HUES64 (cell line): ENCODE measurements around the gene SYNE3.

Experiments
- H3K27ac ChIP-seq: 2 replicates; pipeline ENCODE4 v1.7.0; 2013; ENCODE audit warnings: low read depth, low read length, inconsistent platforms
- H3K27me3 ChIP-seq: 2 replicates; pipeline ENCODE4 v1.6.1; 2013; ENCODE audit warnings: mild to moderate bottlenecking, low read length; ENCODE audit not compliant: insufficient read depth
- H3K36me3 ChIP-seq: 2 replicates; pipeline ENCODE4 v1.6.1; 2013; ENCODE audit warnings: mild to moderate bottlenecking, low read length; ENCODE audit not compliant: insufficient read depth
- H3K4me1 ChIP-seq: 2 replicates; pipeline ENCODE4 v1.6.1; 2013; ENCODE audit warnings: mild to moderate bottlenecking, low read length, moderate library complexity; ENCODE audit not compliant: insufficient read depth
- H3K4me3 ChIP-seq: 2 replicates; pipeline ENCODE4 v1.5.1; 2013; ENCODE audit warnings: mild to moderate bottlenecking, low read length, moderate library complexity
- H3K9ac ChIP-seq: 2 replicates; pipeline ENCODE4 v1.6.1; 2013; ENCODE audit warnings: mild to moderate bottlenecking, low read depth, low read length
- H3K9me3 ChIP-seq: 2 replicates; pipeline ENCODE4 v1.6.1; 2013; ENCODE audit warnings: low read depth, low read length; ENCODE audit not compliant: insufficient read depth
- WGBS: fragments of 150-250, 120-280 bp; methylation state at CpG from one replicate; pipeline ENCODE4 v1.1.7; 2013; ENCODE audit warnings: missing lambda C conversion rate; 5-methylcytosine and 5-hydroxymethylcytosine counted together

The SYNE3 gene

GRCh38 chr14:95500772-95501401 is 15.6 kb downstream of the SYNE3 start:
- Histone ChIP-seq H3K4me3 (no peak overlapping the region), H3K27ac (no peak overlapping the region), H3K9ac (no peak overlapping the region), H3K27me3 (no peaks in the 10 kb centered on the region), H3K9me3 (no peaks in the 10 kb centered on the region), H3K36me3 (no peaks in the 10 kb centered on the region), H3K4me1 (no peaks in the 10 kb centered on the region)
- WGBS: 87% methylated on average over 14 of the region's 14 CpGs

GRCh38 chr14:95500201-95500681 is 16.2 kb downstream of the SYNE3 start:
- Histone ChIP-seq H3K4me3 (no peak overlapping the region), H3K27ac (no peak overlapping the region), H3K36me3 (no peaks in the 10 kb centered on the region), H3K9me3 (no peaks in the 10 kb centered on the region), H3K27me3 (no peaks in the 10 kb centered on the region), H3K4me1 (no peaks in the 10 kb centered on the region), H3K9ac (no peak overlapping the region)
- WGBS: 94% methylated on average over 14 of the region's 14 CpGs

GRCh38 chr14:95499354-95499750 is 17.1 kb downstream of the SYNE3 start:
- no CpG with 5 or more reads among the region's 1 CpG for WGBS
- no peaks in the 10 kb centered on the region for H3K27me3 ChIP-seq
- H3K36me3 ChIP-seq: no peaks in the 10 kb centered on the region
- H3K4me1 ChIP-seq: no peaks in the 10 kb centered on the region
- no peak overlapping the region for H3K27ac ChIP-seq
- no peaks in the 10 kb centered on the region for H3K9me3 ChIP-seq
- H3K9ac ChIP-seq: no peak overlapping the region
- no peak overlapping the region for H3K4me3 ChIP-seq

GRCh38 chr14:95498622-95499353 is 17.7 kb downstream of the SYNE3 start:
- Histone ChIP-seq H3K9ac (no peak overlapping the region), H3K4me3 (no peak overlapping the region), H3K27ac (no peak overlapping the region), H3K9me3 (no peaks in the 10 kb centered on the region), H3K27me3 (no peaks in the 10 kb centered on the region), H3K4me1 (no peaks in the 10 kb centered on the region), H3K36me3 (no peaks in the 10 kb centered on the region)
- WGBS: 89% methylated on average over 9 of the region's 9 CpGs

- Histone ChIP-seq H3K4me1 (no peaks in the 10 kb centered on the region), H3K9me3 (no peaks in the 10 kb centered on the region), H3K27ac (no peak overlapping the region), H3K36me3 (no peaks in the 10 kb centered on the region), H3K27me3 (no peaks in the 10 kb centered on the region), H3K9ac (no peak overlapping the region), H3K4me3 (no peak overlapping the region)
- WGBS: 84% methylated on average over 9 of the region's 9 CpGs
These were observed 18.9 kb downstream of the SYNE3 start for GRCh38 chr14:95497561-95498011.

- Histone ChIP-seq H3K36me3 (no peaks in the 10 kb centered on the region), H3K9ac (no peak overlapping the region), H3K9me3 (no peaks in the 10 kb centered on the region), H3K27me3 (no peaks in the 10 kb centered on the region), H3K4me3 (no peak overlapping the region), H3K27ac (no peak overlapping the region), H3K4me1 (no peaks in the 10 kb centered on the region)
- 64% methylated on average over 4 of the region's 4 CpGs for WGBS
These were observed 19.7 kb downstream of the SYNE3 start for GRCh38 chr14:95496690-95497259.

GRCh38 chr14:95496111-95496681 is 20.3 kb downstream of the SYNE3 start:
- Histone ChIP-seq H3K27me3 (no peaks in the 10 kb centered on the region), H3K4me3 (no peak overlapping the region), H3K9ac (no peak overlapping the region), H3K9me3 (no peaks in the 10 kb centered on the region), H3K4me1 (no peaks in the 10 kb centered on the region), H3K27ac (no peak overlapping the region), H3K36me3 (no peaks in the 10 kb centered on the region)
- WGBS: 53% methylated on average over 4 of the region's 4 CpGs

GRCh38 chr14:95495538-95496025 is 20.9 kb downstream of the SYNE3 start:
- Histone ChIP-seq H3K9me3 (no peaks in the 10 kb centered on the region), H3K27ac (no peak overlapping the region), H3K36me3 (no peaks in the 10 kb centered on the region), H3K9ac (no peak overlapping the region), H3K27me3 (no peaks in the 10 kb centered on the region), H3K4me3 (no peak overlapping the region), H3K4me1 (no peaks in the 10 kb centered on the region)
- WGBS: 91% methylated on average over 8 of the region's 8 CpGs

- H3K4me3 ChIP-seq: no peak overlapping the region
- H3K36me3 ChIP-seq: no peaks in the 10 kb centered on the region
- WGBS: 89% methylated on average over 3 of the region's 3 CpGs
- no peaks in the 10 kb centered on the region for H3K27me3 ChIP-seq
- H3K27ac ChIP-seq: no peak overlapping the region
- no peaks in the 10 kb centered on the region for H3K9me3 ChIP-seq
- no peaks in the 10 kb centered on the region for H3K4me1 ChIP-seq
- H3K9ac ChIP-seq: no peak overlapping the region
These were observed 21.4 kb downstream of the SYNE3 start for GRCh38 chr14:95495076-95495475.

GRCh38 chr14:95494456-95494855 is 22.0 kb downstream of the SYNE3 start:
- 94% methylated on average over 4 of the region's 4 CpGs for WGBS
- Histone ChIP-seq H3K27me3 (no peaks in the 10 kb centered on the region), H3K4me1 (no peaks in the 10 kb centered on the region), H3K9ac (no peak overlapping the region), H3K36me3 (no peaks in the 10 kb centered on the region), H3K4me3 (no peak overlapping the region), H3K9me3 (no peaks in the 10 kb centered on the region), H3K27ac (no peak overlapping the region)

GRCh38 chr14:95493976-95494375 is 22.5 kb downstream of the SYNE3 start:
- no peaks in the 10 kb centered on the region for H3K4me1 ChIP-seq

More at GRCh38 chr14:95493976-95494375, 22.5 kb downstream of the SYNE3 start:
- H3K9ac ChIP-seq: no peak overlapping the region
- no peaks in the 10 kb centered on the region for H3K27me3 ChIP-seq
- no peak overlapping the region for H3K27ac ChIP-seq
- H3K36me3 ChIP-seq: no peaks in the 10 kb centered on the region
- no peaks in the 10 kb centered on the region for H3K9me3 ChIP-seq
- no peak overlapping the region for H3K4me3 ChIP-seq
- WGBS: 93% methylated on average over 4 of the region's 4 CpGs
